NCI-H1105 treated with DMSO at 0.1 percent for 48 hours (cell line): ENCODE results near the gene SDK1.

Source experiments
- DNase-seq: peaks from one replicate; lab custom pipeline; 2025; lab: John Stamatoyannopoulos, UW

Gene SDK1

GRCh38 chr7:4045450-4045849 is 744.4 kb downstream of the SDK1 start:
- no peak for DNase-seq

DNA sequence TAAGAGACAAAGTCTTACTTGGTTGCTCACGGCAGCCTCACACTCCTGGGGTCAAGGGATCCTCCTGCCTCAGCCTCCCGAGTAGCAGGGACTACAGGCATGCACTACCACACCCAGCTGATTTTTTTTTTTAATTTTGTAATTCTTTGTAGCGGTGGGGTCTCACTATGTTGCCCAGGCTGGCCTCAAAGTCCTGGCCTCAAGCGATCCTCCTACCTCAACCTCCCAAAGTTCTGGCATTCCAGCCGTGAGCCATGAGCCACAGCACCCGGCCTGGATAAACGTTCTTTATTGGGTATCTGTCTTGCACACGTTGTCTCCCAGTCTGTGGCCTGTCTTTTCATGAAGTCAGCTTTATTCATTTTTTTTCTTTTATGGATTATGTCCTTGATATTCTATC is 744.9 kb downstream of the SDK1 start:
- no peak for DNase-seq

DNA sequence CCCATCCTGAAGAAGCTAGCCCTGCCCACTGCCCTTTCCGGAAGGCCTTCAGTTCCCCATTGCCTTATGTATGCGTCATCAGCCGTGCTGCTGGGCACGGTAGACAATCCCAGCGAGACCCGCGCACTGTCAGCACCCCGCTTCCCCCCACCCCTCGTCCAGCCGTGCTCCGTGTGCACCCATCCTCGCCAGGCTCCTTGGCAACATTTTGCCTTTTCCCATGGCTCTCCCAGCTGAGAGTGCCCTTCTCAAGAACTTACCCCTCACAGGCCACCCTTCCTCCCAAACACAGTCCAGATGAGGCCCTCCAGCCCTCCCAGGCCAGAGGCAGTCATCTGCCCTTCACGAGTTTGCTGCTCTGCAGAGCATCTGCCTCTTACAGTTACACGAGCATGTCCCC is 747.3 kb downstream of the SDK1 start:
- no peak for DNase-seq

- DNase-seq: no peak
Measured at GRCh38 chr7:4049202-4049601, 748.1 kb downstream of the SDK1 start.

GRCh38 chr7:4050126-4050660 is 749.1 kb downstream of the SDK1 start:
- no peak for DNase-seq

DNA sequence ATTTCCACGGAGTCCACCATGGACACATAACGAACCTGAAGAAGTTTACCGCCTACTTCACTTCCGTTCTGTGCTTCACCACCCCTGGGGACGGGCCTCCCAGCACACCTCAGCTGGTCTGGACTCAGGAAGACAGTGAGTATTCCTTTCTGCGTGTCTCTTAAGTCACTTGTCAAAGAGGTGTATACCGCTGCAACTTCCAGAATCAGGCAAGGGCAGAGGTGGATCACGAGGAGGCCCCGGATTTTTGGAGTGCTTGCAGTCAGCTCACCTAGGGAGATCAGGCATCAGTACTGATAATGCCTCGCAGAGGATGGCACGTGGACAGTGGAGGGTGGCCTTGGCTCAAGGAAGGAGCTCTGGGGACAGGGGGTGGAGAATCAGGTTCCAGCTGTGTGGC is 750.6 kb downstream of the SDK1 start:
- DNase-seq: no peak

- no peak for DNase-seq
Measured at GRCh38 chr7:4052130-4052529, 751.1 kb downstream of the SDK1 start.

DNA sequence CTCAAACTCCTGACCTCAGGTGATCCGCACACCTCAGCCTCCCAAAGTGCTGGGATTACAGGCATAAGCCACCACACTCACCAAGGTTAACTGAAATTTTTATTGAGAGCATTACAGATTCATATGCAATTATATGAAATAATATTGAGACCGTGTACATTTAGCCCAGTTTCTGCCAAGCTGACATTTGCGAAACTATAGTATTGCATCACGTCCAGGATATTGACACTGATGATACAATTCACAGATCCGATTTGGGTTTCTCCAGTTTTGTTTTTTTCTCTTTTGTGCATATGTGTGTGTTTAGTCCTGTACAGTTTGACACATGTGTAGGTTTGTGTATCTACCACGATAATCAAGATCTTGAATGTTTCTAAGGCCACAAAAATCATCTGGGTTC is 753.1 kb downstream of the SDK1 start:
- DNase-seq: no peak

DNA sequence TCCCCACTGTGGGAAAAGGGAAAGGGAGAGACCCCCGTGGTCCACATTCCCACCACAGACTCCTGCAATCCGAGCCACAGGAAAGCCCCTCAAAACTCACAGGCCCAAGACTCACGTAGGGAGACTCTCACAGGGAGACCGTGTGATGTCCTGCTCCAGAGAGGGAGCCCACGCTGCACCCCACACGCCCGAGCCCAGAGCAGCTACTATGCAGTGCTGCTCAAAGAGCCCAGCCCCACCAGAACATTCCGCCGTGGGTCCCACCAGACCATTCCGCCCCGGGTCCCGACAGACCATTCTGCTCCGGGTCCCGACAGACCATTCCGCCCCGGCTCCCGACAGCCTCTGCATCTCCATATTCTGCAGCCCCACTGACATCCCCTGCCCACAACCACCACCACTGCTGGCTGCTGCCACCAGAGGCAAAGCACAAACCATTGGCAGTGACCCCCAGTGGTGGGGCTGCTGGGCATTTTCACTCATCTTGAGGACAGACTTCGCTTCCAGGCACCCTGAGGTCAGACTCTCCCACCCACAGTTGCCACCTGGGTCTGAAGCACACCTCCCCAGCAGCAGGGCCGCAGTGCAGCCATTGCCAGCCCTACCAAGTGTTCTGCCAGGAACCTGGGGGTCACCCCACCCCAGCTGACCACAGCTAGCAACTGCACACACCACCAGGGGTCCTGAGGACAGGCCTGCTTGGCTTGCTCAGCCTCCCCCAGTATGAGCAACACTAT is 755.7 kb downstream of the SDK1 start:
- DNase-seq: no peak

GRCh38 chr7:4057289-4057616 is 756.2 kb downstream of the SDK1 start:
- no peak for DNase-seq

GRCh38 chr7:4058158-4058557 is 757.1 kb downstream of the SDK1 start:
- DNase-seq: no peak

DNA sequence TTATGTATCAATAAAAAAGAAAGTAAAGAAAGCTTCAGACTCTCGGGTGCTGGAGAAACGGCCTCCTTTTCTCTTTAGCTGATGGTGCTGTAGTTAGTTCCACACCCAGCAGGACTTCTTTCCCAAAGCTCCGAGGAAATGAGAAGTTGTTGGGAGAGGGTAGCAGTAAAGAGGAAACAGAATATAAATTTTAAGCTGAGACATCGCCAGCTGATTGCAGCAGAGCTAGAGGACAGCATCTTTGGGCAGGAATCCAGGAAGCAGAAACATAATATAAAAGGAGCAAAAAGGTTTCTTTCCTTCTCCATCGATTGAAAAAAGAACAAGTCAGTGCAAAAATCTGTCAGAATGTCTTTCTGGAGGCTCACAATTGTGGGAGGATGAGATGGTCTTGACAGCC is 764.1 kb downstream of the SDK1 start:
- no peak for DNase-seq

- no peak for DNase-seq
Measured at GRCh38 chr7:4066206-4066605, 765.2 kb downstream of the SDK1 start.

DNA sequence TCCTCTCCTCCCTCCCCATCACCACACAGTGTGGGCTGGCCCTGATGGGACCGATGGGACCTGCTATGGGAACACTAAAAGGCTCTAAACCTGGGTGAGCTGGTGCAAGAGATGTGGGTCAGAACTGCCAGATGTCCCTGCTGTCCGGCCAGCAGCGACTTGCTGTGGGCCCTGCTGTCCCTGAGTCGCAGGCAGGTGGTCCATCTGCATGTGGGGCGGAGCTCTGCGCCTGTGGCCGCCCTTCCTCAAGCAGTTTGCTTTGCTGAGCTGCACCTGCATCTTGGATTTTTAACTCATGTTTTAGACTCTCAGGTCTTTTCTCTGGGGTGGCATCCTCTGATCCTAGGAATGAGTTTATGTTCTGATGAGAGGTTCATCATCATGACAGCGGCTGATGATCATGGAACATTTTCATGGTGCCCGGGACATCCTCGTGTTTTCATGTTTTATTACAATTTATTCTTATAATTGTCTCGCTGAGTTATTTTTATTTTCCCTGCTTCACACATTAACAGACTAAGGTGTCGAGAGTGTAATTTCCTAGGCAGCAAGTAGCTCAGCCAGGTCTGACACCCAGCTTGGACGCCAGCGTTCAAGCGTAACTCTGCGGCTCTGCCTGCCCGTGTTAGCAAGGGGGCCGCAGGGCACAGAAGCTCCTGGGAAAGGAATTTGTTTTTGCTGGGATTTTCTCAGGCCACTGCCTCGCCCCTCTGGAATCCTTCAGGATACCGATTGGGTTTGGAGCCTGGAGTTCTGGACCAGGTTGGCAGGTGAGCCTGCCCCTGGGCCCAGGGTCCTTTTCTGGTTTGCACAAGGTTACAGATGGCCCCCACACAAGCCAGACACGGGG is 765.8 kb downstream of the SDK1 start:
- no peak for DNase-seq

DNA sequence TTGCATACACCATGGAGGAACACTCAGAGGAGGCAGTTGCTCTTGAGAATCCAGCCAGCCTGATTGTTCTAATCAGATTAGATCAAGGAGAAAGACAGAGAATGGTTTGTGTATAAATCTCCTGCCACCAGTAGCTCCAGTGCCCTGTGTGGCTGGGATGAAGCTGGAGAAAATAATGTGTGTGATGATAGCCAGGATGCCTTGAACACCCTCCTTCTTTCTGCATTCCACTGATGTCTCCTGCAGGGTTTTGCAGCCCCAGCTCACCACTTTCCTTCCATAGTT is 766.4 kb downstream of the SDK1 start:
- no peak for DNase-seq

DNA sequence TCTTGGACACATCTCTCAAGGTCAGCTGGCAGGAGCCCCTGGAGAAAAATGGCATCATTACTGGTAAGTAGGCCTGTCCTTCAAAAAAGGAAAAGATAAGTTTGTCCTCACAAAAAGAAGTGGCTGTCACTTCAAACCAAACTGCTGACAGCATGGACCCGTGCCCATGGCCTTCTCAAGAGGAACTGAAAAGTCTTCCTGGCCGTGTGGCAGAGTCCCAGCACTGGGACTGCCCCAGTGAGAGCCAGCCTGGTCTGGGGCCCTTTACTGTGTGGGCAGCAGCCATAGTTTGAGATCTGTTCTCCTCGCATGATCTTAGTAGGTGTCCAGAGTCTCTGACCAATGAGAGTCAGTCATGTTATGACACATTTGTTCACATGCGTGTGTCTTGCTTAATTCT is 766.8 kb downstream of the SDK1 start:
- no peak for DNase-seq

GRCh38 chr7:4068286-4068685 is 767.2 kb downstream of the SDK1 start:
- DNase-seq: no peak

DNA sequence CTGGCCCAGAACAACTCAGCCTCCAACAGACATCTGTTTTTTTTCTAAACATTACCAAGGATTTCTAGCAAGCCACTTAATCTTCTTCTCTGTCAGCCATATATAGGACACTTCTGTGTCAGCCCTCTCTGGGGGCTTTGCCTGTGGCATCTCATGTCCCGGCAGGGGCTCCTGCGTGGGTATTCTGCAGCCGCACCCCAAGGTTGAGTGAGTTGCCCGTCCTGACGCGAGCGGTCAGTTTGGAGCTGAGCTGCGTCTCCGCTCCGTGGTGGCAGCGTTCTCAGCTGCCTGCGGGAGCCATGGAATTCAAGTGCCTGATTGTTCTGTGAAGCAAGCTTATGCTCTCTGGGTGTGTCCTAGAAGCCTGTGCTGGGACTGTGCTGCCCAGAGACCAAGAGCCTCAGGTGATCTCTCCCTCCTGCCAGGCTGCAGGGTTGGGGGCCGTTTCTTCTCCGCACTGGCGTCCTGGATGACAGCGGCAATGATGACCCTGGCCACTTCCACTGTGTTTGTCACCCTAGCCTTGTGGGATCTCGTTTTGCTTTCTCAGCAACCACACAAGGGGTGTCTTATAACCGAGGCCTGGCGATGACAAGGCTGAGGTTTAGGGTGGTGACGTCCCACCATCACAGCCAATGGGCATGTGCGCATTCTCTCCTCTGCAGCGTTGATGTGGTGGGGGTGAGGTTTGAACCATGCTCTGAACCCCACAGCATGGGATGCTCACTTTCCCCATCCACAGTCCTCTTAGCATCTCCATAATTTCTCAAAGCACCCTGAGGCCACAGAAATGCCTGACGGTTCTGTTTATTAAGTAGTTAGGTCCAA is 768.4 kb downstream of the SDK1 start:
- DNase-seq: no peak

GRCh38 chr7:4070214-4070613 is 769.2 kb downstream of the SDK1 start:
- no peak for DNase-seq

GRCh38 chr7:4071370-4072058 is 770.5 kb downstream of the SDK1 start:
- no peak for DNase-seq

- DNase-seq: no peak
Measured at GRCh38 chr7:4072161-4072925, 771.3 kb downstream of the SDK1 start.
